ENCODE results near the gene FERMT3.

The FERMT3 gene

DNA sequence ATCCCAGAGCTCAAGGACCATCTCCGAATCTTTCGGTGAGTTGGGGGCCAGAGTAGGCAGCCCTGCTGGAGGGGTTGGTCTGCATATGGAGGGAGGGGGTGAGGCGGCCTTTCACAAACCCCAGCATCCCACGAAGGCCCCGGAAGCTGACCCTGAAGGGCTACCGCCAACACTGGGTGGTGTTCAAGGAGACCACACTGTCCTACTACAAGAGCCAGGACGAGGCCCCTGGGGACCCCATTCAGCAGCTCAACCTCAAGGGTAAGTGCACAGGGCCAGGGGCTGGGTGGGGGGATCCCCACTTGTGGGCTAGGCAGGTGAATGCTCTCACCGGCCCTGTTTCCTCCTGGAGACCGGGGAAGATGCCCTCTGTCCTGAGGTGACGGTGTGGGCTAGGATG, 13.2 kb downstream of the FERMT3 start:
- TF ChIP-seq BACH2 (CRISPR knock-in tag; IDR thresholded peaks at IDR 0.05; ENCODE audit: borderline replicate concordance), result no peak
- no peak for TF ChIP-seq CREB5 (CRISPR knock-in tag; IDR thresholded peaks at IDR 0.05; ENCODE audit: low read depth)
- no peak for TF ChIP-seq ZC3H10 (CRISPR knock-in tag; IDR thresholded peaks at IDR 0.05)
- no peak for TF ChIP-seq OSR1 (CRISPR knock-in tag; IDR thresholded peaks at IDR 0.05)
- TF ChIP-seq, protein P1, sequence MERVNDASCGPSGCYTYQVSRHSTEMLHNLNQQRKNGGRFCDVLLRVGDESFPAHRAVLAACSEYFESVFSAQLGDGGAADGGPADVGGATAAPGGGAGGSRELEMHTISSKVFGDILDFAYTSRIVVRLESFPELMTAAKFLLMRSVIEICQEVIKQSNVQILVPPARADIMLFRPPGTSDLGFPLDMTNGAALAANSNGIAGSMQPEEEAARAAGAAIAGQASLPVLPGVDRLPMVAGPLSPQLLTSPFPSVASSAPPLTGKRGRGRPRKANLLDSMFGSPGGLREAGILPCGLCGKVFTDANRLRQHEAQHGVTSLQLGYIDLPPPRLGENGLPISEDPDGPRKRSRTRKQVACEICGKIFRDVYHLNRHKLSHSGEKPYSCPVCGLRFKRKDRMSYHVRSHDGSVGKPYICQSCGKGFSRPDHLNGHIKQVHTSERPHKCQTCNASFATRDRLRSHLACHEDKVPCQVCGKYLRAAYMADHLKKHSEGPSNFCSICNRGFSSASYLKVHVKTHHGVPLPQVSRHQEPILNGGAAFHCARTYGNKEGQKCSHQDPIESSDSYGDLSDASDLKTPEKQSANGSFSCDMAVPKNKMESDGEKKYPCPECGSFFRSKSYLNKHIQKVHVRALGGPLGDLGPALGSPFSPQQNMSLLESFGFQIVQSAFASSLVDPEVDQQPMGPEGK (CRISPR knock-in tag; IDR thresholded peaks at IDR 0.05; ENCODE audit: borderline replicate concordance), result no peak
- no peak for TF ChIP-seq PPARA (CRISPR knock-in tag; IDR thresholded peaks at IDR 0.05; ENCODE audit: borderline replicate concordance)
- TF ChIP-seq, protein P2, sequence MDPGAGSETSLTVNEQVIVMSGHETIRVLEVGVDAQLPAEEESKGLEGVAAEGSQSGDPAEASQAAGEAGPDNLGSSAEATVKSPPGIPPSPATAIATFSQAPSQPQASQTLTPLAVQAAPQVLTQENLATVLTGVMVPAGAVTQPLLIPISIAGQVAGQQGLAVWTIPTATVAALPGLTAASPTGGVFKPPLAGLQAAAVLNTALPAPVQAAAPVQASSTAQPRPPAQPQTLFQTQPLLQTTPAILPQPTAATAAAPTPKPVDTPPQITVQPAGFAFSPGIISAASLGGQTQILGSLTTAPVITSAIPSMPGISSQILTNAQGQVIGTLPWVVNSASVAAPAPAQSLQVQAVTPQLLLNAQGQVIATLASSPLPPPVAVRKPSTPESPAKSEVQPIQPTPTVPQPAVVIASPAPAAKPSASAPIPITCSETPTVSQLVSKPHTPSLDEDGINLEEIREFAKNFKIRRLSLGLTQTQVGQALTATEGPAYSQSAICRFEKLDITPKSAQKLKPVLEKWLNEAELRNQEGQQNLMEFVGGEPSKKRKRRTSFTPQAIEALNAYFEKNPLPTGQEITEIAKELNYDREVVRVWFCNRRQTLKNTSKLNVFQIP (CRISPR knock-in tag; IDR thresholded peaks at IDR 0.05; ENCODE audit: borderline replicate concordance, low read depth), result no peak
- peak; percentile 10; the same call in 2 of the 3 replicates for ATAC-seq

GRCh38 chr11:64220271-64220670, 13.8 kb downstream of the FERMT3 start:
- TF ChIP-seq ZNF8 (CRISPR knock-in tag; IDR thresholded peaks at IDR 0.05), result no peak
- TF ChIP-seq ISL1 (CRISPR knock-in tag; IDR thresholded peaks at IDR 0.05), result no peak
- TF ChIP-seq CREB5 (CRISPR knock-in tag; IDR thresholded peaks at IDR 0.05; ENCODE audit: low read depth), result no peak
- TF ChIP-seq RARB (CRISPR knock-in tag; IDR thresholded peaks at IDR 0.05), result no peak
- TF ChIP-seq, protein P3, sequence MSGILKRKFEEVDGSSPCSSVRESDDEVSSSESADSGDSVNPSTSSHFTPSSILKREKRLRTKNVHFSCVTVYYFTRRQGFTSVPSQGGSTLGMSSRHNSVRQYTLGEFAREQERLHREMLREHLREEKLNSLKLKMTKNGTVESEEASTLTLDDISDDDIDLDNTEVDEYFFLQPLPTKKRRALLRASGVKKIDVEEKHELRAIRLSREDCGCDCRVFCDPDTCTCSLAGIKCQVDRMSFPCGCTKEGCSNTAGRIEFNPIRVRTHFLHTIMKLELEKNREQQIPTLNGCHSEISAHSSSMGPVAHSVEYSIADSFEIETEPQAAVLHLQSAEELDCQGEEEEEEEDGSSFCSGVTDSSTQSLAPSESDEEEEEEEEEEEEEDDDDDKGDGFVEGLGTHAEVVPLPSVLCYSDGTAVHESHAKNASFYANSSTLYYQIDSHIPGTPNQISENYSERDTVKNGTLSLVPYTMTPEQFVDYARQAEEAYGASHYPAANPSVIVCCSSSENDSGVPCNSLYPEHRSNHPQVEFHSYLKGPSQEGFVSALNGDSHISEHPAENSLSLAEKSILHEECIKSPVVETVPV (CRISPR knock-in tag; IDR thresholded peaks at IDR 0.05), result no peak
- TF ChIP-seq, protein P1 (CRISPR knock-in tag; IDR thresholded peaks at IDR 0.05; ENCODE audit: borderline replicate concordance), result no peak
- no peak for TF ChIP-seq ZFP30 (CRISPR knock-in tag; IDR thresholded peaks at IDR 0.05)
- no peak for TF ChIP-seq GLIS3 (CRISPR knock-in tag; IDR thresholded peaks at IDR 0.05)
- TF ChIP-seq SNAI2 (CRISPR knock-in tag; IDR thresholded peaks at IDR 0.05), result no peak
- ATAC-seq, result peak; percentile 11

- TF ChIP-seq, protein P1 (CRISPR knock-in tag; IDR thresholded peaks at IDR 0.05; ENCODE audit: borderline replicate concordance), result no peak
- no peak for TF ChIP-seq ISL1 (CRISPR knock-in tag; IDR thresholded peaks at IDR 0.05)
- TF ChIP-seq TCF4 (CRISPR knock-in tag; IDR thresholded peaks at IDR 0.05; ENCODE audit: borderline replicate concordance), result no peak
- no peak for TF ChIP-seq ZFP3 (CRISPR knock-in tag; IDR thresholded peaks at IDR 0.05)
- TF ChIP-seq GLIS3 (CRISPR knock-in tag; IDR thresholded peaks at IDR 0.05), result no peak
- TF ChIP-seq TOX (CRISPR knock-in tag; IDR thresholded peaks at IDR 0.05; ENCODE audit: borderline replicate concordance), result no peak
- no peak for TF ChIP-seq BACH2 (CRISPR knock-in tag; IDR thresholded peaks at IDR 0.05; ENCODE audit: borderline replicate concordance)
- no peak for TF ChIP-seq ARNTL (CRISPR knock-in tag; IDR thresholded peaks at IDR 0.05; ENCODE audit: borderline replicate concordance, low read depth)
- no peak for TF ChIP-seq ZNF565 (CRISPR knock-in tag; conservative IDR thresholded peaks at IDR 0.05; ENCODE audit: low read depth)
- no peak for TF ChIP-seq RARB (CRISPR knock-in tag; IDR thresholded peaks at IDR 0.05)
- TF ChIP-seq ZC3H10 (CRISPR knock-in tag; IDR thresholded peaks at IDR 0.05), result no peak
- no peak for TF ChIP-seq CSDC2 (CRISPR knock-in tag; IDR thresholded peaks at IDR 0.05)
- TF ChIP-seq OSR1 (CRISPR knock-in tag; IDR thresholded peaks at IDR 0.05), result no peak
- TF ChIP-seq PPARA (CRISPR knock-in tag; IDR thresholded peaks at IDR 0.05; ENCODE audit: borderline replicate concordance), result no peak
- no peak for TF ChIP-seq ESRRG (CRISPR knock-in tag; IDR thresholded peaks at IDR 0.05)
- TF ChIP-seq CREB5 (CRISPR knock-in tag; IDR thresholded peaks at IDR 0.05; ENCODE audit: low read depth), result no peak
- ATAC-seq, result no peak
Measured at GRCh38 chr11:64220798-64221197, 14.3 kb downstream of the FERMT3 start.
